ENCODE results near the gene R3HCC1L. TPM values are rescaled to one million over a fixed set of nuclear protein-coding genes. Genes with fewer than 3 reads are reported as not detected.
A peak's percentile ranks its signal among the peaks of the same experiment; 100 is the strongest.
"Not testable (repeated sequence)": the region's sequence is repeated elsewhere in the genome, so short reads cannot be mapped to it uniquely, and the experiment has no call there.

Gene R3HCC1L
- total RNA-seq, 6 donors from 2014 or later, result 13.2 to 24.1 (median 16.3) TPM

GRCh38 chr10:98144985-98145384 is 10.5 kb downstream of the R3HCC1L start:
- H3K4me1 ChIP-seq, result peaks cover 9 to 25% (median 14%) of the 10 kb centered on the region in 4 donors
- TF ChIP-seq CTCF (IDR thresholded peaks at IDR 0.05) (no peak), EP300 (IDR thresholded peaks at IDR 0.05) (no peak), POLR2AphosphoS5 (IDR thresholded peaks at IDR 0.05) (no peak), POLR2A (IDR thresholded peaks at IDR 0.05) (no peak)
- no peak overlapping the region for H3K27ac ChIP-seq
- H3K4me3 ChIP-seq, result no peak overlapping the region
- 56 to 72% methylated on average over 2 of the region's 2 CpGs for WGBS, 2 donors
- no peak for ATAC-seq (ENCODE audit: low FRiP score in 2 of 2)
- no peak for DNase-seq
- H3K36me3 ChIP-seq, result no peaks in the 10 kb centered on the region
- H3K27me3 ChIP-seq, result no peaks in the 10 kb centered on the region
- peaks cover 0 to 8% (median 5%) of the 10 kb centered on the region in 4 donors for H3K9me3 ChIP-seq

GRCh38 chr10:98149858-98150257 is 15.4 kb downstream of the R3HCC1L start:
- ATAC-seq (ENCODE audit: low FRiP score in 2 of 2), result no peak
- DNase-seq, result no peak
- WGBS, 2 donors, result 94 to 100% methylated on average over 1 of the region's 1 CpG
- H3K9me3 ChIP-seq, result peaks cover 0 to 10% (median 5%) of the 10 kb centered on the region in 4 donors
- H3K27me3 ChIP-seq, result no peaks in the 10 kb centered on the region
- H3K36me3 ChIP-seq, result peaks cover 0 to 4% (median 0%) of the 10 kb centered on the region in 4 donors
- H3K27ac ChIP-seq, result no peak overlapping the region
- peaks cover 0 to 9% (median 3%) of the 10 kb centered on the region in 4 donors for H3K4me1 ChIP-seq
- TF ChIP-seq CTCF (IDR thresholded peaks at IDR 0.05), result no peak
- TF ChIP-seq POLR2A (IDR thresholded peaks at IDR 0.05), result no peak
- TF ChIP-seq POLR2AphosphoS5 (IDR thresholded peaks at IDR 0.05), result no peak
- no peak for TF ChIP-seq EP300 (IDR thresholded peaks at IDR 0.05)
- H3K4me3 ChIP-seq, result no peak overlapping the region

- peaks cover 0 to 10% (median 5%) of the 10 kb centered on the region in 4 donors for H3K9me3 ChIP-seq
- no peak for TF ChIP-seq EP300 (IDR thresholded peaks at IDR 0.05)
- TF ChIP-seq CTCF (IDR thresholded peaks at IDR 0.05), result no peak
- no peak for TF ChIP-seq POLR2A (IDR thresholded peaks at IDR 0.05)
- TF ChIP-seq POLR2AphosphoS5 (IDR thresholded peaks at IDR 0.05), result no peak
- ATAC-seq (ENCODE audit: low FRiP score in 2 of 2) (no peak), DNase-seq (no peak)
- peaks cover 0 to 4% (median 0%) of the 10 kb centered on the region in 4 donors for H3K36me3 ChIP-seq
- H3K4me1 ChIP-seq, result peaks cover 0 to 4% (median 1%) of the 10 kb centered on the region in 4 donors
- 92% methylated on average over 4 to 5 of the region's 5 CpGs for WGBS, 2 donors
- no peak overlapping the region for H3K4me3 ChIP-seq
- H3K27me3 ChIP-seq, result no peaks in the 10 kb centered on the region
- H3K27ac ChIP-seq, result no peak overlapping the region
Measured at GRCh38 chr10:98150544-98150943, 16.1 kb downstream of the R3HCC1L start.

GRCh38 chr10:98152778-98153177 is 18.3 kb downstream of the R3HCC1L start:
- not testable (repeated sequence) for H3K27ac ChIP-seq; H3K4me1 ChIP-seq; H3K27me3 ChIP-seq; DNase-seq; H3K4me3 ChIP-seq; H3K9me3 ChIP-seq; ATAC-seq (ENCODE audit: low FRiP score in 2 of 2)
- WGBS, 2 donors, result 73 to 93% methylated on average over 5 to 20 of the region's 30 CpGs
- H3K36me3 ChIP-seq, result peaks cover 0 to 13% (median 0%) of the 10 kb centered on the region in 4 donors

GRCh38 chr10:98153213-98153958 is 18.9 kb downstream of the R3HCC1L start:
- not testable (repeated sequence) for DNase-seq, H3K9me3 ChIP-seq, H3K27me3 ChIP-seq, H3K4me1 ChIP-seq, H3K4me3 ChIP-seq
- peak in 1 of 2 donors; percentile 53 for ATAC-seq (ENCODE audit: low FRiP score in 2 of 2)
- Histone ChIP-seq H3K36me3 (peaks cover 0 to 14% (median 0%) of the 10 kb centered on the region in 4 donors), H3K27ac (peak overlapping the region in 1 of 4 donors; percentile 1)
- WGBS, 2 donors, result 44 to 64% methylated on average over 8 of the region's 8 CpGs

- peak in 1 of 2 donors; percentile 49 for ATAC-seq (ENCODE audit: low FRiP score in 2 of 2)
Measured at GRCh38 chr10:98154076-98154475, 19.6 kb downstream of the R3HCC1L start.

More at GRCh38 chr10:98154076-98154475, 19.6 kb downstream of the R3HCC1L start:
- Histone ChIP-seq H3K4me1 (peaks cover 0 to 4% (median 1%) of the 10 kb centered on the region in 4 donors), H3K27ac (peak overlapping the region in 1 of 4 donors; percentile 1), H3K9me3 (peaks cover 0 to 10% (median 4%) of the 10 kb centered on the region in 4 donors), H3K36me3 (peaks cover 0 to 14% (median 0%) of the 10 kb centered on the region in 4 donors), H3K27me3 (no peaks in the 10 kb centered on the region), H3K4me3 (no peak overlapping the region)
- no peak for DNase-seq
- TF ChIP-seq POLR2A (IDR thresholded peaks at IDR 0.05) (no peak), EP300 (IDR thresholded peaks at IDR 0.05) (no peak), POLR2AphosphoS5 (IDR thresholded peaks at IDR 0.05) (no peak), CTCF (IDR thresholded peaks at IDR 0.05) (no peak)
- WGBS, 2 donors, result 81 to 89% methylated on average over 3 of the region's 3 CpGs
